ENCODE measurements around the gene SPPL2A.

GRCh38 chr15:50718700-50719125 is 46.8 kb downstream of the SPPL2A start:
- TF ChIP-seq CTCF (IDR thresholded peaks at IDR 0.05) (no peak), POLR2A (IDR thresholded peaks at IDR 0.05) (no peak)

Data from tibial nerve (tissue), 3 donors.